Endothelial cell (in vitro differentiated cells): ENCODE measurements around the gene SLC16A14. TPM values are rescaled to one million over a fixed set of nuclear protein-coding genes. Genes with fewer than 3 reads are reported as not detected.
A peak's percentile ranks its signal among the peaks of the same experiment; 100 is the strongest.

ENCODE experiments used
- DNase-seq: peaks from one replicate; pipeline ENCODE4 v3.0.0; 2021; ENCODE audit warnings: low spot score
- H3K27ac Mint-ChIP-seq: one replicate; pipeline ENCODE4 v1.8.0; 2021; ENCODE audit warnings: mixed read lengths, inconsistent platforms; ENCODE audit not compliant: unreplicated experiment
- H3K27me3 Mint-ChIP-seq: one replicate; pipeline ENCODE4 v1.8.0; 2021; ENCODE audit warnings: mild to moderate bottlenecking, moderate library complexity, mixed read lengths, inconsistent platforms; ENCODE audit not compliant: unreplicated experiment
- H3K36me3 Mint-ChIP-seq: one replicate; pipeline ENCODE4 v1.8.0; 2021; ENCODE audit warnings: mild to moderate bottlenecking, low read depth, mixed read lengths, inconsistent platforms; ENCODE audit not compliant: unreplicated experiment
- H3K4me1 Mint-ChIP-seq: one replicate; pipeline ENCODE4 v1.8.0; 2021; ENCODE audit warnings: mild to moderate bottlenecking, mixed read lengths, inconsistent platforms; ENCODE audit not compliant: unreplicated experiment
- H3K4me3 Mint-ChIP-seq: one replicate; pipeline ENCODE4 v1.8.0; 2021; ENCODE audit warnings: mild to moderate bottlenecking, mixed read lengths, inconsistent platforms; ENCODE audit not compliant: unreplicated experiment
- H3K9me3 Mint-ChIP-seq: one replicate; pipeline ENCODE4 v1.8.0; 2021; ENCODE audit warnings: mixed read lengths, inconsistent platforms; ENCODE audit not compliant: unreplicated experiment
- total RNA-seq: library from RNA; stranded (reverse); fragmentation: NEBNext Ultra II Directional; extraction: Animal tissue kit (Norgen Biotek cat#: 25700); gene quantifications from one replicate; pipeline ENCODE4 v1.2.1, GENCODE V29; 2021; ENCODE audit not compliant: unreplicated experiment
- TF ChIP-seq, protein P1 (sequence below): fragments of 200-600 bp; sonication (generic); IDR thresholded peaks from one replicate; pipeline ENCODE4 v1.5.0; 2021; ENCODE audit warnings: antibody characterized with exemption; ENCODE audit not compliant: unreplicated experiment

Gene SLC16A14
- total RNA-seq, 1 donor from 2014 or later = 0.18 TPM

DNA sequence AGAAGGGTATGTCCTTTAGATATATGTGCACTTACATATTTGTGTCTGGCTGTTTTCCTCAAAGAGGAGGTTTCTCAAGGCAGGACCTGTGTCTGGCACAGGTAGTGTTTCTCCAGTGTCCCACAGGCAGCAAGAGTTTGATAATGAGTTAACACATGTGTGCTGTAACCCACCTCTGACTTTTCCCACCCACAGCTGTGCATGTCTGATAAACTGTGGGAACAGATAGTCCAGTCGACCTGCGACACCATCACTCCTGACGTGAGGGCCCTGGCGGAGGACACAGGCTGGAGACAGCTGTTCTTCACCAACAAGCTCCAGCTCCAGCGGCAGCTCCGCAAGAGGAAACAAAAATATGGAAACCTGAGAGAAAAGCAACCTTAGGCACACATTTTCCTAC is 58.2 kb downstream of the SLC16A14 start:
- no peak for DNase-seq
- no peaks in the 10 kb centered on the region for H3K9me3 Mint-ChIP-seq
- H3K36me3 Mint-ChIP-seq = no peaks in the 10 kb centered on the region

DNA sequence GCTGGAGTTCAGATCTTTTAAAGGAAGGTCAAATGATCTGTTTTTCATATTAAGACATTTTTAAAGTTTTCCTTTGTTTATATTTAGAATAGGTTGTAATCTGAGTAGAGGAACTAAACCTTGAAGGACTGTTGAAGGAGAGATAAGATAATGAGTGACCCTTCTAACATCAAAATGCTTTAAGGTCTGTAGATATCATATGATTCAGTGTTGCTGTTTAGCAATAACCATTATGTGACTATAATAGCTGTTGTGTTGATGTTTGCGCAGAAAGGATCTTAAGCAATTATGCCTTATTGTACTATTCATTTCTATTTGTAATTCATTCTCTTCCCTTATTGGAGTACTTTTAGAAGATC is 60.0 kb downstream of the SLC16A14 start:
- DNase-seq = no peak
- TF ChIP-seq, protein P1, sequence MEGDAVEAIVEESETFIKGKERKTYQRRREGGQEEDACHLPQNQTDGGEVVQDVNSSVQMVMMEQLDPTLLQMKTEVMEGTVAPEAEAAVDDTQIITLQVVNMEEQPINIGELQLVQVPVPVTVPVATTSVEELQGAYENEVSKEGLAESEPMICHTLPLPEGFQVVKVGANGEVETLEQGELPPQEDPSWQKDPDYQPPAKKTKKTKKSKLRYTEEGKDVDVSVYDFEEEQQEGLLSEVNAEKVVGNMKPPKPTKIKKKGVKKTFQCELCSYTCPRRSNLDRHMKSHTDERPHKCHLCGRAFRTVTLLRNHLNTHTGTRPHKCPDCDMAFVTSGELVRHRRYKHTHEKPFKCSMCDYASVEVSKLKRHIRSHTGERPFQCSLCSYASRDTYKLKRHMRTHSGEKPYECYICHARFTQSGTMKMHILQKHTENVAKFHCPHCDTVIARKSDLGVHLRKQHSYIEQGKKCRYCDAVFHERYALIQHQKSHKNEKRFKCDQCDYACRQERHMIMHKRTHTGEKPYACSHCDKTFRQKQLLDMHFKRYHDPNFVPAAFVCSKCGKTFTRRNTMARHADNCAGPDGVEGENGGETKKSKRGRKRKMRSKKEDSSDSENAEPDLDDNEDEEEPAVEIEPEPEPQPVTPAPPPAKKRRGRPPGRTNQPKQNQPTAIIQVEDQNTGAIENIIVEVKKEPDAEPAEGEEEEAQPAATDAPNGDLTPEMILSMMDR = no peak
- peaks cover 2% of the 10 kb centered on the region for H3K4me1 Mint-ChIP-seq
- H3K4me3 Mint-ChIP-seq = no peak overlapping the region
- H3K27me3 Mint-ChIP-seq = no peaks in the 10 kb centered on the region
- H3K27ac Mint-ChIP-seq = no peak overlapping the region
- H3K9me3 Mint-ChIP-seq = no peaks in the 10 kb centered on the region
- no peaks in the 10 kb centered on the region for H3K36me3 Mint-ChIP-seq

More for the DNA sequence above, 58.2 kb downstream of the SLC16A14 start:
- Mint-ChIP-seq H3K27ac (no peak overlapping the region), H3K27me3 (no peaks in the 10 kb centered on the region), H3K4me1 (peaks cover 2% of the 10 kb centered on the region), H3K4me3 (no peak overlapping the region)
- TF ChIP-seq, protein P1 = no peak

DNA sequence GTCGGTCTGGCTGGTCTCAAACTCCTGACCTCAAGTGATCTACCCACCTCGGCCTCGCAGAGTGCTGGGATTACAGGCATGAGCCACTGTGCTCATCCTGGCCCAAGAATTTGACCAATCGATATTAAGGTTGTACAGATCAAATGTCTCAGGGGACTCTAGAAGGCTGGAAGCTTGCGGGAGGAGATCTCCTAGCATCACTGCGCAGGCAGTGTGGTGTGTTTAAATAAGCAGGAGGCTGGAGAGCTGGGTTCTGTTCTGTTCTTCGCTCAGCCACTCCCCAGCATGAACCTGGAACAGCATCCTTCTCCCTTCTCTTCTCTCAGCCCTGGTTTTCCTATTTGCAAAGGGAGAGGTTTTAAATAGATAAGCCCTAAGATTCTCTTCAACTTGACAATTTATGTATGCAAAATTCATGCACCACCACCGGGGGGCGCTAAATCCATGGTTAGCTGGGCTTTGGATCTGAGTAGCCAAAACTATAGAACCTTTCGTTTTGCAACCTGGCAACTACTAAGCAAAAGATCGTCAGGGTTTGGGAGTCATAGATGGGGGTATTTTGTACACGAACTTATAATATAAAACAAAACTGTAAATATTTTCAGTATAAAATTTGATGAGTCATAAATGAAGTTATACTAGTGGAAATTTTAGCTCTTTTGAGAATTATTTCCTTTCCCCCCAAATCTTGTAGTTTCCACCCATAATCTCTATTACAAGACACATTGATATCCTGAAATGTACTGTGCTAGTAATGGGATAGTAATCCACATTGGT is 60.6 kb downstream of the SLC16A14 start:
- no peaks in the 10 kb centered on the region for H3K36me3 Mint-ChIP-seq
- H3K9me3 Mint-ChIP-seq = no peaks in the 10 kb centered on the region
- DNase-seq = peak; percentile 81
- peak overlapping the region; percentile 21 for H3K27ac Mint-ChIP-seq
- no peak overlapping the region for H3K4me3 Mint-ChIP-seq
- no peaks in the 10 kb centered on the region for H3K27me3 Mint-ChIP-seq
- TF ChIP-seq, protein P1 = peak; percentile 95
- peaks cover 2% of the 10 kb centered on the region for H3K4me1 Mint-ChIP-seq

DNA sequence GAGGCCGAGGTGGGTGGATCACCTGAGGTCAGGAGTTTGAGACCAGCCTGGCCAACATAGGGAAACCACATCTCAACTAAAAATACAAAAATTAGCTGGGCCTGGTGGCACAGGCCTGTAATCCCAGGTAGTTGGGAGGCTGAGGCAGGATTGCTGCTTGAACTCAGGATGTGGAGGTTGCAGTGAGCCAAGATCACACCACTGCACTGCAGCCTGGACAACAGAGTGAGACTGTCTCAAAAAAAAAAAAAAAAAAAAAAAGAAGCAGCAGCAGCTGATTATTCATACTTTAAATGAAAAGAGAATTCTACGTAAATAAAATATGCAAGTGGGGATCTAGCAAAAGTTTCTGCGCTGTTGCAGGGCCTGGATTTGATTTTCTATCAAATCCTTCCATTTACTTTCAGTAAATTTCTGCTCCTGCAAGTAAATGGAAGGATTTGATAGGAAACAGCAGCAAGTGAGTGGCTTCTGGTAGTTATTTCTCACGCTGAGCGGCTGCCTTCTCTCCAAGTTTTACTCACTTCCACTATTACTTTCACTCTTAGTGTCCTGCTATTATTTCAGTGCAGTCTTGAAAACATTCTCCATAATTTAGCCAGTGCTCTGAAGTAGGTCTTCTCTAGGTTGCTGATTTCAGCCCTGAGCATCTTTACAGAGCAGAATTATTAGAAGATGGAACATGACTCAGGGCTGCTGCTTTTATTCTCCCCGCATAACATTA is 68.4 kb downstream of the SLC16A14 start:
- Mint-ChIP-seq H3K4me1 (peaks cover 8% of the 10 kb centered on the region), H3K9me3 (no peaks in the 10 kb centered on the region)

More for the DNA sequence above, 68.4 kb downstream of the SLC16A14 start:
- no peak for DNase-seq
- TF ChIP-seq, protein P1 = no peak
- Mint-ChIP-seq H3K4me3 (no peak overlapping the region), H3K27me3 (peaks cover 3% of the 10 kb centered on the region), H3K36me3 (no peaks in the 10 kb centered on the region), H3K27ac (no peak overlapping the region)
